GM12875 (cell line): ENCODE results near the gene GPR3.
A peak's percentile ranks its signal among the peaks of the same experiment; 100 is the strongest.

ENCODE experiments used
- H3K4me3 ChIP-seq: one replicate; pipeline ENCODE4 v1.5.1; 2011; ENCODE audit warnings: low read depth, low read length, control low read depth
- CTCF ChIP-seq: IDR thresholded peaks from 2 replicates; pipeline ENCODE4 v1.5.1; 2011; ENCODE audit warnings: low read depth, mild to moderate bottlenecking, control low read depth, inconsistent platforms, low read length, moderate library complexity, borderline replicate concordance; ENCODE audit not compliant: insufficient read depth

Gene GPR3

DNA sequence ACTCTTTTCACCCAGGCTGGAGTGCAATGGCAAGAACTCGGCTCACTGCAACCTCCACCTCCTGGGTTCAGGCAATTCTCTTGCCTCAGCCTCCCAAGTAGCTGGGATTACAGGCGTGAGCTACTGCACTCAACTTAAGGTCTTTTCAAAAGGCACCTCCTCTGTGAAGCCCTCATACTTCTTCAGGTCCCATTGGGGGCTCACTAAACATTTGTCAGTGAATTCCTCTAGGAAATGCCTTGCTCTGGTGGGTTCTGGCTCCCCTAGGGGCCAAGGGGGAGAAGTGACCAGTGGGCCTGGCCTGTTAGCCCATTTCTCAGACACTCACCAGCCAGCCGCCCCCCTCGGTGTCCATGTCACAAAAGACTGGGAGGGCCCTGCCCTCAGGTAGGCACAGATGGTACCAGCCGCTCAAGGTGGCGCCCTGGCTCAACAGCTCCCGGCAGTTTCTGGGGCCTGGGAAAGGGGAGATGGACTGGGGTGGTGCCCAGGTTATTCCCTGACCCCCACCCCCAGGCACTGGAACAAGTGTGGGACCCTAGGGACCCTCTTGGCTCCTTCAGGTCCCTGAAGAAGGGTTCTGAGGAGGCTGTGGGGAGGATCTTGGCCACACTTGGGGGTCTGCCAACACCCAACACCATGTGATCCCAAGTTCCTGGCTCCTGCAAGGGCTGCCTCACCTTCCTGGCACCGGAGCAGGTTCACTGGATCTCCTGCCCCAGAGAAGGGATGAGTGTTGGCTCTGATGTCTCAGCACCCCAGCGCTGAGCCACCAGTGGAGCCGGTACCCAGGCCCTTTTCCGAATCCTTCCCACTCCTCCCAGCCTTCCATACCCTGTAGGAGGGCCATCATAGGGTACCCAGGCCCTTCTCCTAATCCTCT is 19.4 kb upstream of the GPR3 start:
- no peak overlapping the region for H3K4me3 ChIP-seq
- peak; percentile 30; the same call in 1 of the 2 replicates for TF ChIP-seq CTCF

DNA sequence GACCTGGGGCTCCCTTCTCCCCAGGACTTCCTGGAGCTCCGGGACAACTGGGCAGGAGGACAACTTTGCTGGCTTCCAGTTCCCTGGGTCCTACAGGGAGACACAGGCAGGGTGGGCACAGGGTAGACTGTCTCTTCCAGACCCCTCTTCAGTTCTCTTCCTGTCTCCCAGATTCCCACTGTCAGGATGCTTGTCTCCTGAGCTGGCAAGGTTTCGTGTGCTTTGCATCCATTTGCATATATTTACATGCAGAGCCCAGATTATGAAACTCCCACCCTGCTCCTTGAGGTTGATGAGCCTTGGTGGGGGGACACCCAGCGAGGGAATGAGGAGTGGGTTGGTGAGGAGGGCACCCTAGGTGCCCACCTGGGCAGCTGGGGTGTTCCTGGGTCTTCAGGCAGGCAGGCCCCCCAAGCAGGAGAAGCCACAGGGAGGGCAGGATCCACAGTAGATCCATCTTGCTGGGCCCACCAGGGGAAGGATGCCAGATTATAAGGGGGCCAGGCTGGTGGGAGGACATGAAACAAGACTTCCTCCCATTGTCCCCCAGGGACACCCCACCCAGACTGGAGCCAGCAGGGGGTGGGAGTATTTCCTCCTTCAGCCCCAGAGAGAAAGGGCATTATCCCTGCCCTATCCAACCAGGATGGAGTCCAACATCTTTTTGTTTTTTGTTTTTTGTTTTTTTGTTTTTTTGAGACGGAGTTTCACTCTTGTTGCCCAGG is 17.9 kb upstream of the GPR3 start, which contains the start of gene FCN3:
Gene FCN3 (minus strand): TSS at position 463 of the 725 bp plus-strand sequence. CDS start 6 bp downstream, at position 457.
- no peak for TF ChIP-seq CTCF
- no peak within 1 kb of the TSS for H3K4me3 ChIP-seq

DNA sequence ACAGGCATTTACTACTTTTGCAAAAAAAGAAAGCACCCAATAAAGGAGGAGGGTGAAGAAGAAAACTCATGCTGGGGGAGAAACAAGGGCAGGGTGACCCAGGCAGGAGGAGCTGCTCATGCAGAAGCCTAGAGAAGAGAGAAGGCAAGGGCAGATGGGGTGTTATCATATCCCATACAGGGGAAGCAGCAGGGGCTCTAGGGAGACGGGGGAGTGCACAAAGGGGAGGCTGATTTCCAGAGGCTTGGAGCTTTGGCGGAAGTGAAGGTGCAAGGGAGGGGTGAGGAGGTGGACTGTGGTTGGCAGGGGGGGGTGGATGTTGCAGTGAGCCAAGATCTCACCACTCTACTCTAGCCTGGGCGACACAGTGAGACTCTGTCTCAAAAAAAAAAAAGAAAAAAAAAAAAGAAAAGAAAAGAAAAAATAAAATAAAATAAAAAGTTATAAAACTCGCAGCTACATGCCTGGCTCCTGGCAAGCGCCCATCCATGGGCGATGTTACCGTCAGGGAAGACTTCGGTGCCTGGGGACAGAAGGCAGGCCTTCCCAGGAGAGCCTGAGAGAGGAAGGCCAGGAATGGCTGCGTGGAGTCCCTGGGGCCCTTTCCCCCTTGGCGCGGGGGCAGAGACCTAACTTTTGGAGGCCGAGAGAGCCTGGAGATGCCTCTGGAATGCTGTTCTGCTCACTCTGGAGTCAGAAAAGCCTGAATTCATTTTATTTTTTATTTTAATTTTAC is 14.5 kb upstream of the GPR3 start:
- H3K4me3 ChIP-seq: no peak overlapping the region
- no peak for TF ChIP-seq CTCF

GRCh38 chr1:27379564-27380122 is 12.8 kb upstream of the GPR3 start:
- H3K4me3 ChIP-seq: no peak overlapping the region
- TF ChIP-seq CTCF: no peak

GRCh38 chr1:27380224-27380623 is 12.2 kb upstream of the GPR3 start:
- TF ChIP-seq CTCF: no peak

GRCh38 chr1:27380766-27381733 is 11.4 kb upstream of the GPR3 start:
- H3K4me3 ChIP-seq: no peak overlapping the region
- no peak for TF ChIP-seq CTCF

More at GRCh38 chr1:27380224-27380623, 12.2 kb upstream of the GPR3 start:
- H3K4me3 ChIP-seq: no peak overlapping the region
